ENCODE results near the gene FOXI1.

FOXI1 gene

DNA sequence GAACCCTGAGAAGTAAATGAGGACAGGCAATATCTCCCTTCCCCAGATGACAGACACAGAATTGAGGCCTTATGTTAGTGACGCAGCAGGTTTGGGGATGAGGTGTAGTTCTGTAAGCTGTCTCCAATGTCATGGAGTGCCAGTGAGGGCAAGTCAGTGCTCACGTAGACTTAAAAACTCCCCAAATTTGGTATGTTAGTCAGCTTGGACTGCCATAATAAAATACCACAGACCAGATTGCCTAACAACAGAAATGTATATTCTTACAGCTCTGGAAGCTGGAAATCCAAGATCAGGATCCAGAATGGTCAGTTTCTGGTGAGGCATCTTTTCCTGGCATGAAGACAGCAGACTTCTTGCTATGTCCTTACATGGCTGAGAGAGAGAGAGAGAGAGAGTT, 14.9 kb downstream of the FOXI1 start:
- Histone ChIP-seq H3K27me3 (ENCODE audit: control insufficient read depth in 1 of 2, insufficient read depth in 2 of 2, low read length in 2 of 2) (no peaks in the 10 kb centered on the region), H3K4me1 (ENCODE audit: control insufficient read depth in 1 of 2, insufficient read depth in 2 of 2, low read length in 2 of 2) (no peaks in the 10 kb centered on the region)

DNA sequence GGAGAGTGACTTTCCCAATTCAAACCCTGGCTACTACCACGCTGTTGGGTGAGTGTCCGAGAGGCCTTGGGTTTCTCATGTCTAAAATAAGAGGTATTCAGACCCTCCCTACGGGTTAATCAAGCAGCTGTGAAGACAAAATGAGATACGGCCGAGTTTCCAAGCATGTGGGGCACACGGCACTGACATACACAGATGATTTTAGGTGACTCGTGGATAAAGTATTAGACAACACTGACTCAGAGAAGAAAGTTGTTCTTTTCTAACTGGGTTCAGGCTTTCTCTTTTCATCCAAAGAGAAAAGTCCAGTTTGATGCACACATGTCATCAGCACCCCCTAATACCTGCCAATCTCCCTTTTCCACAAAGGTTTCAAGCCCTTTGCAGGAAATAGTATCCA, 15.6 kb downstream of the FOXI1 start:
- Histone ChIP-seq H3K4me1 (ENCODE audit: control insufficient read depth in 1 of 2, insufficient read depth in 2 of 2, low read length in 2 of 2) (no peaks in the 10 kb centered on the region), H3K9ac (ENCODE audit: low read depth in 1 of 2, low read length in 2 of 2) (no peak overlapping the region), H3K27ac (ENCODE audit: low read depth, low read length) (no peak overlapping the region), H3K36me3 (ENCODE audit: control insufficient read depth in 1 of 2, insufficient read depth in 2 of 2, low read length in 2 of 2) (no peaks in the 10 kb centered on the region), H3K4me3 (ENCODE audit: low read depth in 1 of 2, low read length in 2 of 2) (no peak overlapping the region), H3K27me3 (ENCODE audit: control insufficient read depth in 1 of 2, insufficient read depth in 2 of 2, low read length in 2 of 2) (no peaks in the 10 kb centered on the region), H3K9me3 (ENCODE audit: control insufficient read depth in 1 of 2, low read length in 2 of 2) (no peaks in the 10 kb centered on the region)

More for the DNA sequence above, 14.9 kb downstream of the FOXI1 start:
- no peak overlapping the region for H3K27ac ChIP-seq (ENCODE audit: low read depth, low read length)
- no peak overlapping the region for H3K9ac ChIP-seq (ENCODE audit: low read depth in 1 of 2, low read length in 2 of 2)
- H3K36me3 ChIP-seq (ENCODE audit: control insufficient read depth in 1 of 2, insufficient read depth in 2 of 2, low read length in 2 of 2): no peaks in the 10 kb centered on the region
- no peak overlapping the region for H3K4me3 ChIP-seq (ENCODE audit: low read depth in 1 of 2, low read length in 2 of 2)
- no peaks in the 10 kb centered on the region for H3K9me3 ChIP-seq (ENCODE audit: control insufficient read depth in 1 of 2, low read length in 2 of 2)

DNA sequence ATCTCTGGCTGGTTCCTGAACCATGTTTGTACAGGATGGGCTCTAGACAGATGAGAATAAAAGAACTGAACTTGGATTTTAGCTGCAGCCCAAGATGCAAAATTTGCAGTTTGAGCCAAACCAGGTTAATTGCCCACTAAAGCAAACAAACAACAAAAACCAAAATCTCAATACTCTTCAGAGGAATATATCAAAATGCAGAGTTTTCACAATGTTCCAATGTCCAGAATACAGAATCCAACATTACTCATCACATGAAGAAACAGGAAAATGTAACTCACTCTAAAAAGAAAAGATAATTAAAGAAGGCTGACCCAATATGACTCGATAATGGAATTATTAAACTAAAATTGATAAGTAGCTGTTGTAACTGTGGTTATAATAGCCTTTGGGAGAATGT, 20.4 kb downstream of the FOXI1 start:
- Histone ChIP-seq H3K27ac (ENCODE audit: low read depth, low read length) (no peak overlapping the region), H3K9me3 (ENCODE audit: control insufficient read depth in 1 of 2, low read length in 2 of 2) (no peaks in the 10 kb centered on the region), H3K4me3 (ENCODE audit: low read depth in 1 of 2, low read length in 2 of 2) (no peak overlapping the region), H3K9ac (ENCODE audit: low read depth in 1 of 2, low read length in 2 of 2) (no peak overlapping the region), H3K36me3 (ENCODE audit: control insufficient read depth in 1 of 2, insufficient read depth in 2 of 2, low read length in 2 of 2) (no peaks in the 10 kb centered on the region), H3K4me1 (ENCODE audit: control insufficient read depth in 1 of 2, insufficient read depth in 2 of 2, low read length in 2 of 2) (no peaks in the 10 kb centered on the region), H3K27me3 (ENCODE audit: control insufficient read depth in 1 of 2, insufficient read depth in 2 of 2, low read length in 2 of 2) (no peaks in the 10 kb centered on the region)

DNA sequence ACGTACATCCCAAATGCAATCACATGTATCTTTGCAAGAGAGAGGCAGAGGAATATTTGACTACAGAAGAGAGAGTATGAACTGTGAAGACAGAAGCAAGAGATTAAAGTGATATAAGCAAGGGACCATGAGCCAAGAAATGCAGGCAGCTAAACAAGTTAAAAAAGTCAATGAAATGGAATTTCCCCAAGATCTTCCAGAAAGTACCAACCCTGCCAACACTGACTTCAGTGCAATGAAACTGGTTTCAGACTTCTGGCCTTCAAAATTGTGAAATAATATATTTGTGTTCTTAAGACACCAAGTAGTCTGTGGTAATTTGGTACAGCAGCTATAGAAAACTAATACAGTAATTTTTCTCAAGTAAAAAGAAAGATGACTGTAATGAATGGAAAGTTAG, 20.9 kb downstream of the FOXI1 start:
- H3K4me3 ChIP-seq (ENCODE audit: low read depth in 1 of 2, low read length in 2 of 2): no peak overlapping the region
- H3K4me1 ChIP-seq (ENCODE audit: control insufficient read depth in 1 of 2, insufficient read depth in 2 of 2, low read length in 2 of 2): no peaks in the 10 kb centered on the region
- H3K27me3 ChIP-seq (ENCODE audit: control insufficient read depth in 1 of 2, insufficient read depth in 2 of 2, low read length in 2 of 2): no peaks in the 10 kb centered on the region
- H3K9ac ChIP-seq (ENCODE audit: low read depth in 1 of 2, low read length in 2 of 2): no peak overlapping the region
- H3K36me3 ChIP-seq (ENCODE audit: control insufficient read depth in 1 of 2, insufficient read depth in 2 of 2, low read length in 2 of 2): no peaks in the 10 kb centered on the region
- H3K9me3 ChIP-seq (ENCODE audit: control insufficient read depth in 1 of 2, low read length in 2 of 2): no peaks in the 10 kb centered on the region
- no peak overlapping the region for H3K27ac ChIP-seq (ENCODE audit: low read depth, low read length)

DNA sequence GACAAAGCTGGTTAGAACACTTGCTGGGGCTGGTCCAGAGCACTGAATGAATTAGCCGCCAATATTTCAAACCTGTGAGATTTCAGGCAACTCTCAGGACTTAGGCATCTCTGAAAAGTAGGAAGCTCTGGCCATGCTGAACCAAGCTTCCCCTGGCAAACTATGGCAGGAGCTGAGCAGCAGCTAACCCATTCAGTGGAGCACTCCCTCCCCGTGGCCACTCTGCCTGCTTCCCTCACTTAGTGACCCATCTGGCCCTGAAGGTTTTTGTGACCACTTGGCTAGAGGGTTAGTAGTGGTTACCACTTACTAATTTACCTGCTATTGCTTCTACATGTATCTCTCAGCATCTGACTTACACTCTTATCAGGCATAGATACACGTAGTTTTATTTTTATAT, 25.5 kb downstream of the FOXI1 start:
- no peaks in the 10 kb centered on the region for H3K36me3 ChIP-seq (ENCODE audit: control insufficient read depth in 1 of 2, insufficient read depth in 2 of 2, low read length in 2 of 2)
- no peak overlapping the region for H3K9ac ChIP-seq (ENCODE audit: low read depth in 1 of 2, low read length in 2 of 2)
- no peak overlapping the region for H3K4me3 ChIP-seq (ENCODE audit: low read depth in 1 of 2, low read length in 2 of 2)
- no peaks in the 10 kb centered on the region for H3K27me3 ChIP-seq (ENCODE audit: control insufficient read depth in 1 of 2, insufficient read depth in 2 of 2, low read length in 2 of 2)
- H3K9me3 ChIP-seq (ENCODE audit: control insufficient read depth in 1 of 2, low read length in 2 of 2): no peaks in the 10 kb centered on the region
- no peaks in the 10 kb centered on the region for H3K4me1 ChIP-seq (ENCODE audit: control insufficient read depth in 1 of 2, insufficient read depth in 2 of 2, low read length in 2 of 2)
- H3K27ac ChIP-seq (ENCODE audit: low read depth, low read length): no peak overlapping the region

DNA sequence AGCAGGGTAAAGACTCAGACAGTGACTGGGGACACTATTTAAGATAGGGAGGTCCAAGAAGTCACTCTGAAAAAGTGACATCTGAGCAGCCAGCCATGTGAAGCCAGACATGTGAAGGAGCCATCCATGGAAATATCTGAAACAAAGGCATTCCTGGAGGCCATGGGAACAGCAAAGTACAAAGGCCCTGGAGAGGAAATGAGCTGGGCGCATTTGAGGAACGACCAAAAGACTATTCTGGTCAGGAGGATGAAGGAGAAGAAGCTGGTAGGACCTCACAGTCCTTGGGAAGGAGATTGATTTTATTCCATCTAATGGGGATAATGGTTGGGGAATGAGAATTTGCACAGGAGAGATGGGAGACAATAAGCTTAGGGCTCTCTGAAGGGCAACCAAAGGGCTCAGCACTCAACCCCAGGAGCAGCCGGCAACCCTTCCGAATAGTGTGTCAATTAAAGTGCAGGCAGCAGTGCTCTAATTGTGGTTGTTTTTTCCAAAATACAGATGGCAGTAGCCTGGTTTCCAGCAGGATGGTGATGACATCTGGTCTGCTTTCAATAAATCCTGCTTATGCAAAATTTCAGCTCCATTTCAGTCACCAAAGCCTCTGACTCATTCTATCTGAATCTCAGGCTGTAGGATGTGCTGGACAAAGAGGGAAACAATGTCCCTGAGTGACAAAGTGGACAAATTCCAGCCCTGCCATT, 26.7 kb downstream of the FOXI1 start:
- Histone ChIP-seq H3K36me3 (ENCODE audit: control insufficient read depth in 1 of 2, insufficient read depth in 2 of 2, low read length in 2 of 2) (no peaks in the 10 kb centered on the region), H3K4me3 (ENCODE audit: low read depth in 1 of 2, low read length in 2 of 2) (no peak overlapping the region), H3K9me3 (ENCODE audit: control insufficient read depth in 1 of 2, low read length in 2 of 2) (no peaks in the 10 kb centered on the region), H3K27ac (ENCODE audit: low read depth, low read length) (no peak overlapping the region), H3K4me1 (ENCODE audit: control insufficient read depth in 1 of 2, insufficient read depth in 2 of 2, low read length in 2 of 2) (no peaks in the 10 kb centered on the region), H3K9ac (ENCODE audit: low read depth in 1 of 2, low read length in 2 of 2) (no peak overlapping the region), H3K27me3 (ENCODE audit: control insufficient read depth in 1 of 2, insufficient read depth in 2 of 2, low read length in 2 of 2) (no peaks in the 10 kb centered on the region)

DNA sequence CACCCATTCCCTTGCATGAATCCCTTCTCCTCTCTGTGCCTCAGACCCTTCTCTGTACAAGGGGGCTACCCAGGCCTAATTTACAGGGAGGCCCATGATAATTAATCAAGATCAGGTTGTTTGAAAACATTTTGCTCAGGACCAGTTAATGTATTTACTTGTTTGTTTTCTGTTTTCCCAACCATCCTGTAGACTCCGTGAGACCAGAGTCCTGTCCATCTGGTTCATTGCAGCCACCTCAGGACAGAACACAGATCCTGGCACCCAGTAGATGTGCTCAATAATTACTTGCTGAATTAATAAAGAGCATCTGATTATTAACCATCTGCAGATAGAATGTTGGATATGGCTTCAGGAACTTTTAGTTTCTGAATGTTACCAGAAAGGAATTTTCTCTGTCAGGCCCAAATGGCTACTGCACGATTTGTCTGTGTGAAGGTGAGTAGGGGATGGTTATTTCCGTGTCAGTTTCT, 27.3 kb downstream of the FOXI1 start:
- Histone ChIP-seq H3K27me3 (ENCODE audit: control insufficient read depth in 1 of 2, insufficient read depth in 2 of 2, low read length in 2 of 2) (no peaks in the 10 kb centered on the region), H3K36me3 (ENCODE audit: control insufficient read depth in 1 of 2, insufficient read depth in 2 of 2, low read length in 2 of 2) (no peaks in the 10 kb centered on the region), H3K9me3 (ENCODE audit: control insufficient read depth in 1 of 2, low read length in 2 of 2) (no peaks in the 10 kb centered on the region), H3K9ac (ENCODE audit: low read depth in 1 of 2, low read length in 2 of 2) (no peak overlapping the region), H3K4me3 (ENCODE audit: low read depth in 1 of 2, low read length in 2 of 2) (no peak overlapping the region), H3K4me1 (ENCODE audit: control insufficient read depth in 1 of 2, insufficient read depth in 2 of 2, low read length in 2 of 2) (no peaks in the 10 kb centered on the region), H3K27ac (ENCODE audit: low read depth, low read length) (no peak overlapping the region)

DNA sequence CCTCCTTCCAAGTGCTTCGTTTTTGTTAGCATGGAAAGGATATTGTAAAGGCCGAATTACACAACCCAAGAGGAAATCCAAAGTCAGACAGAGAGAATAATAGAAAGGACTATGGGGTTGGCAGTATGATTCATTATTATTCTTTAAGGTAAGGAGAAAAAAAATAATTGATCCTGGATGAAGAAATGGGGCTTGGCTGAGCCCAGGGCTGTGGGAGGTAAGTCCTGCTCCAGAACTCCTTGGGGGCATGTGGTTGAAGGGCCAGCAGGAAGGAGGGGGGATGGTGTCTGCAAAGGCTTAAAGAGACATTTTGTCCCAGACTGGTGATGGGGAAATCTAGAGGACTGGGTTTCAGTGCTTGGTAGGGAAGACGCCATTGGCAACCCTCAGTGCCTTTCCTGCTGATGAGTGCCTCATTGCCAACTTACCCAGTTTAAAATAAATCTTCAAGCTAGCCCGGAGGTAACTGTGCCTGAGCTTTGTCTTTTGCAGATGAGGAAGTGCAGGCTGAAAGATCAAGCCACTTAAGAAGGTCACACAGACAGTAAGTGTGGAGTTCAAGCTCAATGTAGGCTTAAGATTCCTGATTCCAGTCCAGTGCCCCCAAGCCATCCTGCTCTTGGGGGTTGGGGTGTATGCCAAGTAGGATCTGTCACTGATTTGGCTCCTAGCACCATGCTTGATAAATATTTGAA, 30.2 kb downstream of the FOXI1 start:
- no peak overlapping the region for H3K9ac ChIP-seq (ENCODE audit: low read depth in 1 of 2, low read length in 2 of 2)
- no peak overlapping the region for H3K27ac ChIP-seq (ENCODE audit: low read depth, low read length)
- no peak overlapping the region for H3K4me3 ChIP-seq (ENCODE audit: low read depth in 1 of 2, low read length in 2 of 2)
- H3K4me1 ChIP-seq (ENCODE audit: control insufficient read depth in 1 of 2, insufficient read depth in 2 of 2, low read length in 2 of 2): no peaks in the 10 kb centered on the region
- H3K9me3 ChIP-seq (ENCODE audit: control insufficient read depth in 1 of 2, low read length in 2 of 2): no peaks in the 10 kb centered on the region
- H3K36me3 ChIP-seq (ENCODE audit: control insufficient read depth in 1 of 2, insufficient read depth in 2 of 2, low read length in 2 of 2): no peaks in the 10 kb centered on the region
- H3K27me3 ChIP-seq (ENCODE audit: control insufficient read depth in 1 of 2, insufficient read depth in 2 of 2, low read length in 2 of 2): no peaks in the 10 kb centered on the region

DNA sequence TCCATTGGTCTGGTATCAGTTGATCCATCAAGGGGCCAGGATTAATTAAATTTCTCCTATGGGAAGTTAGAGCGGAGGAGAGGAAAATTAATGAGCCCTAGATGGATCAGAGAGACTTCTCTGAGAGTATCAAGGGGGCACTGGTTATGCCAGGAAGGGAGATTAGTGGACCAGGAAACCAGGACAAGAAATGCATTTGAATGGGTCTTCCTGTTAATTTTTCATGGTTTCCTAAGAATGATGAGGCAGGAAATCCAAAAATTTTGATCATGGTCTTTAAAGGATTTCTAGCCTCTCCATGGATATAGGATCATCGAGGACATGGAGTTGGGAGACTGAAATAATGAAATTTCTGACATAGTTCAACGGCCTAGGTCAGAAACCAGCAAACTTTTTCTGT, 30.8 kb downstream of the FOXI1 start:
- Histone ChIP-seq H3K27me3 (ENCODE audit: control insufficient read depth in 1 of 2, insufficient read depth in 2 of 2, low read length in 2 of 2) (no peaks in the 10 kb centered on the region), H3K4me3 (ENCODE audit: low read depth in 1 of 2, low read length in 2 of 2) (no peak overlapping the region), H3K9me3 (ENCODE audit: control insufficient read depth in 1 of 2, low read length in 2 of 2) (no peaks in the 10 kb centered on the region), H3K27ac (ENCODE audit: low read depth, low read length) (no peak overlapping the region), H3K4me1 (ENCODE audit: control insufficient read depth in 1 of 2, insufficient read depth in 2 of 2, low read length in 2 of 2) (no peaks in the 10 kb centered on the region), H3K36me3 (ENCODE audit: control insufficient read depth in 1 of 2, insufficient read depth in 2 of 2, low read length in 2 of 2) (no peaks in the 10 kb centered on the region), H3K9ac (ENCODE audit: low read depth in 1 of 2, low read length in 2 of 2) (no peak overlapping the region)

DNA sequence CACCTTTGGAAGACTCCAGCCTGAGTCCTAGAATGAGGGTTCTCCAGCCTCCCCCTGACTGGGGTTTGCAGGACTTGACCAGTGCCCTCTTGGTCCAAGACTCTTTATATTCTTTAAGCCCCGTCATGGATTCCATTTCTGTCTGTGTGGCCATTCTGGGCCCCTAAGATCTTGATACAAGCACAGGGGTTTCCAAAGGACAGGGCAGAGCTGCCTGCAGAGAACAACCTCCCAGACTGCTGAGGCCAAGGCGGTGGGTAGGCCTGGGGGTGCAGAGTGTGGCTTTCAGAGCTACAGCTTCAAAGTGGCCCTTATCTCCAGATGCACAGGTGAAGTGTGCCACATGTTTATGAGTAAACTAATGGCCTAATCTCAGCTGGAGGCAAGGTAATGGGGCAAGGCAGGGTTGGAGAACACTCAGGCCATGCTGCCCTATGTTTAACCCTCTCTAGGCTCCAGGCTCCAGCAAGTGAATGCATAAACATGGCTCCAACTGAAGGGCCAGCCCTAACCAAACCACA, 32.1 kb downstream of the FOXI1 start:
- Histone ChIP-seq H3K9ac (ENCODE audit: low read depth in 1 of 2, low read length in 2 of 2) (no peak overlapping the region), H3K4me1 (ENCODE audit: control insufficient read depth in 1 of 2, insufficient read depth in 2 of 2, low read length in 2 of 2) (no peaks in the 10 kb centered on the region), H3K36me3 (ENCODE audit: control insufficient read depth in 1 of 2, insufficient read depth in 2 of 2, low read length in 2 of 2) (no peaks in the 10 kb centered on the region), H3K27ac (ENCODE audit: low read depth, low read length) (no peak overlapping the region), H3K9me3 (ENCODE audit: control insufficient read depth in 1 of 2, low read length in 2 of 2) (no peaks in the 10 kb centered on the region), H3K27me3 (ENCODE audit: control insufficient read depth in 1 of 2, insufficient read depth in 2 of 2, low read length in 2 of 2) (no peaks in the 10 kb centered on the region), H3K4me3 (ENCODE audit: low read depth in 1 of 2, low read length in 2 of 2) (no peak overlapping the region)

Data from duodenal mucosa (tissue), 2 donors.